Smooth muscle cell (in vitro differentiated cells): ENCODE data around the gene MRPS25. TPM values are rescaled to one million over a fixed set of nuclear protein-coding genes. Genes with fewer than 3 reads are reported as not detected.

Experiments used
- DNase-seq: peaks from one replicate; lab custom pipeline; 2025; ENCODE audit not compliant: unreplicated experiment; lab: John Stamatoyannopoulos, UW
- H2AFZ ChIP-seq: fragments of 200-600 bp; sonication (generic); 2 replicates; pipeline ENCODE4 v1.6.0; 2016; ENCODE audit warnings: antibody characterized with exemption, low read depth, mild to moderate bottlenecking
- H3F3A ChIP-seq: fragments of 200-600 bp; sonication (generic); 2 replicates; pipeline ENCODE4 v1.6.0; 2017; ENCODE audit warnings: antibody characterized with exemption, low read depth
- H3K27ac ChIP-seq: fragments of 200-600 bp; sonication (generic); 2 replicates; pipeline ENCODE4 v1.5.1; 2016; ENCODE audit warnings: low read depth, mild to moderate bottlenecking
- H3K27me3 ChIP-seq: fragments of 200-600 bp; sonication (generic); 2 replicates; pipeline ENCODE4 v1.6.1; 2016; ENCODE audit warnings: low read depth, mild to moderate bottlenecking
- H3K36me3 ChIP-seq: fragments of 200-600 bp; sonication (generic); 2 replicates; pipeline ENCODE4 v1.5.1; 2016; ENCODE audit warnings: low read depth
- H3K4me1 ChIP-seq: fragments of 200-600 bp; sonication (generic); 2 replicates; pipeline ENCODE4 v1.5.1; 2016; ENCODE audit warnings: low read depth
- H3K4me2 ChIP-seq: fragments of 200-600 bp; sonication (generic); 2 replicates; pipeline ENCODE4 v1.6.0; 2016; ENCODE audit warnings: mild to moderate bottlenecking
- H3K4me3 ChIP-seq: fragments of 200-600 bp; sonication (generic); 2 replicates; pipeline ENCODE4 v1.5.1; 2016; ENCODE audit warnings: mild to moderate bottlenecking
- H3K79me2 ChIP-seq: fragments of 200-600 bp; sonication (generic); 2 replicates; pipeline ENCODE4 v1.6.0; 2016; ENCODE audit warnings: low read depth, mild to moderate bottlenecking
- H3K9ac ChIP-seq: fragments of 200-600 bp; sonication (generic); 2 replicates; pipeline ENCODE4 v1.6.0; 2016; ENCODE audit warnings: low read depth
- H3K9me3 ChIP-seq: fragments of 200-600 bp; sonication (generic); replicated peaks from 2 replicates; pipeline ENCODE4 v1.5.1; 2016; ENCODE audit warnings: low read depth
- H4K20me1 ChIP-seq: fragments of 200-600 bp; sonication (generic); 2 replicates; pipeline ENCODE4 v1.6.0; 2016; ENCODE audit warnings: low read depth
- WGBS: methylation state at CpG from one replicate; pipeline ENCODE4 v1.1.7; 2016; ENCODE audit warnings: low lambda C conversion rate; 5-methylcytosine and 5-hydroxymethylcytosine counted together
- polyA plus RNA-seq: library from polyadenylated mRNA; unstranded; fragments of >200 nt; fragmentation: Nextera tagmentation; extraction: Ambion mirVana; gene quantifications from 2 replicates; pipeline ENCODE4 v1.2.1, GENCODE V29; 2016
- total RNA-seq: library from RNA; depleted of rRNA; stranded (reverse); fragments of >200 nt; gene quantifications from 2 replicates; pipeline ENCODE4 v1.2.3, GENCODE V29; 2014
- TF ChIP-seq, protein P1 (sequence below): fragments of 200-600 bp; sonication (generic); IDR thresholded peaks from 2 replicates; pipeline ENCODE4 v1.5.1; 2017; ENCODE audit warnings: borderline replicate concordance, mild to moderate bottlenecking, antibody characterized with exemption; ENCODE audit not compliant: insufficient read depth, poor library complexity, severe bottlenecking

The MRPS25 gene
- total and polyA plus RNA-seq, 2 experiments from 2014 or later: 18.9 to 22.1 TPM

DNA sequence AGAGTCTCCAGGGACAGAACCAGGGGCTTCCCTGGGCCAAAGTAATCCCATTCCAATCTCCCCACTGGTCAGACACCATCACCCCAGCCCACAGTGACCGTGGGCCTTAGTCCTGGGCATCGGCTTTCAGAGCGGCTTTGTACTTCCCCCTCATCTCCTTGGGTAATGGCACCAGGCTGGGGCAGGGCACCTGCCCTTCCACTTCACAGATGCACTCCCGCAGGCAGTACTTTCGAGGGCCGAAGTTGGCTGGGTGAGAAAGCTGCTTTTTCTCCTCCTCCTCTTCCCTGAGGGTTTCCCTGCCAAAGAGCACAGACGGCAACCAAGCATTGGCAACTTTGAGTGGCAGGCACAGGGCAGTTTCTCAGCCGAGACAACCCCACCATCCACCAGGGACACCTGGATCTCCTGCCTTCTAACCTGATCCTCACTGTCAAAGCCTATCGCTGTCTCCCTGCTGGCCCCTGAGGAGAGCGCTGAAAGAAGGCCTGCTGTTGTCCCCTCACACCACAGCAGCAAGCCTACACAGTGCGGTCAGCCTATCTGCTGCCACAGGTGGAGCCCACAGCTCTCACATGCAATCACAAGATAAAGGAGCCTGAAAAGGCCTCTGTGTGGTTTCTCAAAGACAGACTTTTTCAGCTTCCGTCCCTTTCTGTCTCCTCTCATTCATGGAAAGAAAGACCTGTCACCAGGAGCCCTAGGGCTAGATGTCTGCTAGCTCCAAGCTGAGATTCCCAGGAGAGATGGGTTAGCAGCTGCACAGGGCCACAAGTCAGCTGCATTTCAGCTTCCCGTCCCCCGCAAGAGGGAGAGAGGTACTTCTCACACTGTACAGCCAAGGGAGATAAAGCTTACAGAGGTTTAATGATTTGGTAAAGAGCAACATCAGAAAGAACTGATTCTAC is 12.5 kb downstream of the MRPS25 start:
- Histone ChIP-seq H3K4me1 (peaks cover 7% of the 10 kb centered on the region), H4K20me1 (peaks cover 49% of the 10 kb centered on the region), H3K4me2 (no peak overlapping the region), H3F3A (no peaks in the 10 kb centered on the region), H3K9me3 (no peaks in the 10 kb centered on the region), H3K9ac (no peak overlapping the region), H3K27me3 (no peaks in the 10 kb centered on the region), H3K4me3 (no peak overlapping the region), H3K79me2 (peaks cover 37% of the 10 kb centered on the region), H3K36me3 (peaks cover 5% of the 10 kb centered on the region), H2AFZ (no peak overlapping the region), H3K27ac (no peak overlapping the region)
- no peak for DNase-seq
- 88% methylated on average over 14 of the region's 14 CpGs for WGBS
- TF ChIP-seq, protein P1, sequence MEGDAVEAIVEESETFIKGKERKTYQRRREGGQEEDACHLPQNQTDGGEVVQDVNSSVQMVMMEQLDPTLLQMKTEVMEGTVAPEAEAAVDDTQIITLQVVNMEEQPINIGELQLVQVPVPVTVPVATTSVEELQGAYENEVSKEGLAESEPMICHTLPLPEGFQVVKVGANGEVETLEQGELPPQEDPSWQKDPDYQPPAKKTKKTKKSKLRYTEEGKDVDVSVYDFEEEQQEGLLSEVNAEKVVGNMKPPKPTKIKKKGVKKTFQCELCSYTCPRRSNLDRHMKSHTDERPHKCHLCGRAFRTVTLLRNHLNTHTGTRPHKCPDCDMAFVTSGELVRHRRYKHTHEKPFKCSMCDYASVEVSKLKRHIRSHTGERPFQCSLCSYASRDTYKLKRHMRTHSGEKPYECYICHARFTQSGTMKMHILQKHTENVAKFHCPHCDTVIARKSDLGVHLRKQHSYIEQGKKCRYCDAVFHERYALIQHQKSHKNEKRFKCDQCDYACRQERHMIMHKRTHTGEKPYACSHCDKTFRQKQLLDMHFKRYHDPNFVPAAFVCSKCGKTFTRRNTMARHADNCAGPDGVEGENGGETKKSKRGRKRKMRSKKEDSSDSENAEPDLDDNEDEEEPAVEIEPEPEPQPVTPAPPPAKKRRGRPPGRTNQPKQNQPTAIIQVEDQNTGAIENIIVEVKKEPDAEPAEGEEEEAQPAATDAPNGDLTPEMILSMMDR: no peak

- TF ChIP-seq, protein P1: peak; percentile 39
- Histone ChIP-seq H4K20me1 (peaks cover 53% of the 10 kb centered on the region), H3K4me2 (no peak overlapping the region), H3K9me3 (no peaks in the 10 kb centered on the region), H2AFZ (no peak overlapping the region), H3K27ac (no peak overlapping the region), H3K27me3 (no peaks in the 10 kb centered on the region), H3K36me3 (peaks cover 5% of the 10 kb centered on the region), H3K4me3 (no peak overlapping the region), H3K79me2 (peaks cover 31% of the 10 kb centered on the region), H3F3A (no peaks in the 10 kb centered on the region), H3K9ac (no peak overlapping the region), H3K4me1 (peaks cover 7% of the 10 kb centered on the region)
- DNase-seq: no peak
- WGBS: 57% methylated on average over 1 of the region's 1 CpG
These were observed 13.6 kb downstream of the MRPS25 start for GRCh38 chr3:15051531-15051930.

DNA sequence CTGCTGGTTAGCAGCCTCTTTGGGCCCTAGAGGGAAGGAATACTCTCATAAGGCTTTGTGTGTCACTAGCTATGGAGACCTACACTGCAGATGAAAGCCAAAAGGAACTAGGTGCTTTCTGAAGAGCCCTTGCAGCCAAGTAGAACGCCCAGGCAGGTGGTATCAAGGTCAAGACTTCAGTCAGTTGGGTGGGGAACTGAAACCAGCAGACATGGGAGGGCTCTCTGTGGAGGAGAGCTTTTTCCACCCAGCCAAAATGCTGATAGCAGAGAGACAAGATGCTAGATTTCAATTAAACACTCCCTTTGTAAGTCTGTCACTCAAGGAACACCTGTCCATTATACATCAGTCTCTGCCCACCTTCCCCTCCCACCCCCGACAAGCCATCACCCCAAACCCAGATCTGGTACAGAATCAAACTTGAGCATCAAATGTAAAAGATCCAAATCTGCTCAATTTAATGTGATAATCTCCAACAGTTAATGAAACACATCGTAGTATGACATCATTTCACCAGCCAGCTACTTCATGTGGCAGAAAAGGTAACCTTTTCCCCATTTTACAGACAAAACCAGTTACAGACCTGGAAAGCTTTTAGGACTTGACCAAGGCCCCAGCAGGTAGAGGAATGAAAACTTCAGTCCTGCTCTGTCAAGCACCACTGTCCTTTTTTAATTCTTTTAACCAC is 14.6 kb downstream of the MRPS25 start:
- Histone ChIP-seq H3K4me3 (no peak overlapping the region), H3K9me3 (no peaks in the 10 kb centered on the region), H2AFZ (no peak overlapping the region), H4K20me1 (peaks cover 51% of the 10 kb centered on the region), H3K27ac (no peak overlapping the region), H3K9ac (no peak overlapping the region), H3F3A (no peaks in the 10 kb centered on the region), H3K27me3 (no peaks in the 10 kb centered on the region), H3K36me3 (peaks cover 5% of the 10 kb centered on the region), H3K4me2 (no peak overlapping the region), H3K4me1 (peaks cover 7% of the 10 kb centered on the region), H3K79me2 (peaks cover 29% of the 10 kb centered on the region)
- DNase-seq: no peak
- 97% methylated on average over 3 of the region's 3 CpGs for WGBS
- TF ChIP-seq, protein P1: no peak
